ENCODE results near the gene PVALEF. TPM values are rescaled to one million over a fixed set of nuclear protein-coding genes. Genes with fewer than 3 reads are reported as not detected.

PVALEF gene
- total RNA-seq, 4 donors from 2014 or later, result not detected

GRCh38 chr17:81129289-81129688, 36.0 kb upstream of the PVALEF start:
- Histone ChIP-seq H3K27me3 (peaks cover 10% of the 10 kb centered on the region), H3K36me3 (no peaks in the 10 kb centered on the region), H3K4me3 (no peak overlapping the region), H3K9me3 (no peaks in the 10 kb centered on the region), H3K4me1 (peaks cover 13% of the 10 kb centered on the region), H3K27ac (no peak overlapping the region)
- no peak for DNase-seq (ENCODE audit: low spot score in 2 of 2)
- TF ChIP-seq EP300 (IDR thresholded peaks at IDR 0.05) (no peak), POLR2A (IDR thresholded peaks at IDR 0.05) (no peak), POLR2AphosphoS5 (IDR thresholded peaks at IDR 0.05) (no peak)
- TF ChIP-seq, protein P1, sequence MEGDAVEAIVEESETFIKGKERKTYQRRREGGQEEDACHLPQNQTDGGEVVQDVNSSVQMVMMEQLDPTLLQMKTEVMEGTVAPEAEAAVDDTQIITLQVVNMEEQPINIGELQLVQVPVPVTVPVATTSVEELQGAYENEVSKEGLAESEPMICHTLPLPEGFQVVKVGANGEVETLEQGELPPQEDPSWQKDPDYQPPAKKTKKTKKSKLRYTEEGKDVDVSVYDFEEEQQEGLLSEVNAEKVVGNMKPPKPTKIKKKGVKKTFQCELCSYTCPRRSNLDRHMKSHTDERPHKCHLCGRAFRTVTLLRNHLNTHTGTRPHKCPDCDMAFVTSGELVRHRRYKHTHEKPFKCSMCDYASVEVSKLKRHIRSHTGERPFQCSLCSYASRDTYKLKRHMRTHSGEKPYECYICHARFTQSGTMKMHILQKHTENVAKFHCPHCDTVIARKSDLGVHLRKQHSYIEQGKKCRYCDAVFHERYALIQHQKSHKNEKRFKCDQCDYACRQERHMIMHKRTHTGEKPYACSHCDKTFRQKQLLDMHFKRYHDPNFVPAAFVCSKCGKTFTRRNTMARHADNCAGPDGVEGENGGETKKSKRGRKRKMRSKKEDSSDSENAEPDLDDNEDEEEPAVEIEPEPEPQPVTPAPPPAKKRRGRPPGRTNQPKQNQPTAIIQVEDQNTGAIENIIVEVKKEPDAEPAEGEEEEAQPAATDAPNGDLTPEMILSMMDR (IDR thresholded peaks at IDR 0.05), result no peak
- 93% methylated on average over 9 of the region's 11 CpGs for WGBS

DNA sequence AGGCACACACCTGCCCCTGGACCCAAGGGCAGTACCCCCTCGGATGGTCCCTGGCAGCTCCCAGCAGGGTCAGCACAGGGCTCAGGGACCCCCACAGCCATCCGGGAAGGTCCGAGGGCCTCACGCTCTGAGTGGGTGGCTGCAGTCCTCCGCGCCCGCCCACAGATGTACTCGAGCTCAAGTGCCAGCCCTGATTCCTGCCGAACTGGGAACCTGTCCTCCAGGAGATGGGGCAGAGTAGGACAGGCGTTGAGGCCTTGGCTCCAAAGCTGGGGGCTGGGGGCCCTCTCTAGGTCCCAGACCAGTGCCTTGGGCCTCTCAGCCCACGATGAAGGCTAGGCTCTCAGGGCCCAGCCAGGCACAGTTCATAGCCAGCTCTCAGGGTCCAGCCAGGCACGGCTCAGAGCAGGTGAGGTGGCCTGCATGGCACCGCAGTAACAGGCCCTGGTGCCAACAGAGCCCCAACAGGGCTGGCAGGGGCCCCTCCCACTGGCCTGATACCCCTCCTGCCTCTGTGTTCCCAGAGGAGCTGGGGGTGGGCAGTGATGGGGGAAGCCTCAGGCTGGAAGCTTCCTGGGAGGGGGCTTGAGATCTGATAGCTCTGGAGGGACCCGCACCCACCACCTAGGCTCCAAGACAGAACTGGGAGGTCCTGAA, 35.5 kb upstream of the PVALEF start:
- Histone ChIP-seq H3K27ac (no peak overlapping the region), H3K27me3 (peaks cover 6% of the 10 kb centered on the region), H3K4me1 (peaks cover 13% of the 10 kb centered on the region), H3K4me3 (no peak overlapping the region), H3K9me3 (no peaks in the 10 kb centered on the region), H3K36me3 (no peaks in the 10 kb centered on the region)
- TF ChIP-seq, protein P1 (IDR thresholded peaks at IDR 0.05), result no peak
- no peak for TF ChIP-seq EP300 (IDR thresholded peaks at IDR 0.05)
- no peak for TF ChIP-seq POLR2AphosphoS5 (IDR thresholded peaks at IDR 0.05)
- no peak for TF ChIP-seq POLR2A (IDR thresholded peaks at IDR 0.05)
- DNase-seq (ENCODE audit: low spot score in 2 of 2), result no peak
- no CpG with 5 or more reads among the region's 14 CpGs for WGBS

DNA sequence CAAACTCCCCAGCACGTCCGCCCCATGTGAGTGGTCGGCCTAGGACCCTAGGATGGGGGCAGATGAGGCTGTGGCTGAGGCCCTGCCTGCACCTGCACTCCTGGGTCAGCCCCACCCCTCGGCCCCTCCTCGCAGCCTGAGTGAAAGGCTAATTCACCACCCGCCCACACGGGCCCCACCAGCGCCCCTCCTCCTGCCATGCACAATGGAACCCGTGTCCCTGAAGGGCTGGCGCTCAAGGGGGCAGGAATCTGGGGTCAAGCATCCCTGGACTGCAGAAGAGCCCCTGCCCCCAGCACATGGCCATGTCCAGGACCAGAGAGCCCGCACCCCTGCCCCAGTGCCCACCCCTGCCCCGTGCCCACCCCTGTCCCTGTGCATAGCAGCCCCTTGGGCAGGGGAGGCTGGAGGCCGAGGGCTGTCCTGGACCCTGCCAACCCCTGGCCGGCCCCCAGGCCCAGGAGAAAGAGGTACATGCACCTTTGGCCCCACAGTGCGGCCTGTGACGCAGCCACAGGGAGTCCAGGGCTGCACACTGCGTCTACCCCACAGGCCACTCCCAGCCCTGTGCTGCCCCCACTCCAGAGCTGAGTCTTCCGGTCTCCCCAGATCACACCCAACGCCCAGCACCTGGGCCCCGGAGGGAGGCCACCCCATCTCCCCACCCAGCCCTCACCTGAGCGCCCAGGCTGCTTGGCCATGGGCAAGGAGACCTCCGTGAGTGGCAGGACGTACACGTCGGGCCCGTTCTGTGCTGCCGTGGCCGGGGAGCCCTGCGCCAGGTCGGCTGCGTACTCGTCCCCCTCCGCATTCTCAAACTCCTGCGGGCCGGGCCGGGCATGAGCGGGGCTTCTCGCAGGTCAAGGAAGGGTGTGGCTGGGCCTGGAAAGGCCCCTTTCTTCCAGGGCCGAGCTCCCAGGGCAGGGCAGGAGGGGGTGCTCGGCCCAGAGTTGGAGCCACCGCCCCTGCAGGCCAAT, 34.6 kb upstream of the PVALEF start:
- no peak overlapping the region for H3K4me3 ChIP-seq

DNA sequence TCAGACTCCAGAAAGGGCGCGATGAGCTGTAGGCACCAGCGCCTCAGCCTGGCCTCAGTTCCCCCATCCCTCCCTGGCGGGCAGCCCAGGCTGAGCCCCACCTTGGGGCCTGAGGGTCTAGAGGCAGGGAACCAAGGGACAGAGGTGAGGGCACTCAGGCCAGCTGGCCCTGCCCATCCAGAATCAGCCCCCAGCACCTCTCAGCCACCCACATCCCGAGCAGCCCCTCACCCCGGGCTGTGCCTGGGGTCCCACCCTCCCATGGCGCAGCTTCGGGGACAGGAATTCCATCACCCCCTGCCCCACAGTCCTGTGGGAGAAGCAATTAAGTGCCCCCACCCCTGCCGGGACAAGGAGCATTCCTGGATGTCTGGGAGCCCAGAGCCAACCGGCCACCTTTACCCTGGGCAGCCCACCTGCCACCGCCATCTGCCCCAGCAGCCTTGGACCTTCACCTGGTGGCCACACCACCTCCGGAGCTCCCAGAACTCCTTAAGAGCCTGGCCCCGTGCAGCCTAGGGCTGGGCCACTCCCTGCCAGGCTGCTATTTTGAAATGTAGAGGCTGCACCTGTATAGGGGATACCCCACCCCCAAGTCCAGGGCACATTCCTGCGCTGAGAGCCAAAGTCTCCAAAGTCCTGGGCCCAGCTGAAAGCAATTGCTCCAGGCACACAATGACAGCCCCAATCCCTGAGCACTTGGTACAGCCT, 33.7 kb upstream of the PVALEF start:
- Histone ChIP-seq H3K4me3 (no peak overlapping the region), H3K27ac (no peak overlapping the region), H3K9me3 (no peaks in the 10 kb centered on the region), H3K27me3 (peaks cover 3% of the 10 kb centered on the region), H3K4me1 (no peaks in the 10 kb centered on the region), H3K36me3 (no peaks in the 10 kb centered on the region)
- TF ChIP-seq EP300 (IDR thresholded peaks at IDR 0.05) (no peak), POLR2AphosphoS5 (IDR thresholded peaks at IDR 0.05) (no peak), POLR2A (IDR thresholded peaks at IDR 0.05) (no peak)
- TF ChIP-seq, protein P1 (IDR thresholded peaks at IDR 0.05), result no peak
- 93% methylated on average over 3 of the region's 14 CpGs for WGBS
- no peak for DNase-seq (ENCODE audit: low spot score in 2 of 2)

More for the DNA sequence above, 34.6 kb upstream of the PVALEF start:
- DNase-seq (ENCODE audit: low spot score in 2 of 2), result no peak
- TF ChIP-seq POLR2A (IDR thresholded peaks at IDR 0.05) (no peak), POLR2AphosphoS5 (IDR thresholded peaks at IDR 0.05) (no peak), EP300 (IDR thresholded peaks at IDR 0.05) (no peak)
- TF ChIP-seq, protein P1 (IDR thresholded peaks at IDR 0.05), result no peak
- peaks cover 5% of the 10 kb centered on the region for H3K4me1 ChIP-seq
- 67% methylated on average over 3 of the region's 41 CpGs for WGBS
- peaks cover 9% of the 10 kb centered on the region for H3K27me3 ChIP-seq
- H3K27ac ChIP-seq, result no peak overlapping the region
- H3K36me3 ChIP-seq, result no peaks in the 10 kb centered on the region
- no peaks in the 10 kb centered on the region for H3K9me3 ChIP-seq
